Activated CD4-positive, alpha-beta T cell treated with anti-CD3 and anti-CD28 coated beads for 36 hours (primary cell): ENCODE results near the gene PDS5A. TPM values are rescaled to one million over a fixed set of nuclear protein-coding genes. Genes with fewer than 3 reads are reported as not detected.
A peak's percentile ranks its signal among the peaks of the same experiment; 100 is the strongest.
"Not testable (repeated sequence)": the region's sequence is repeated elsewhere in the genome, so short reads cannot be mapped to it uniquely, and the experiment has no call there.

ENCODE experiments used
- ATAC-seq: fragments of 200-7000 bp; cut with Tn5 transposase; one replicate; pipeline ENCODE4 v1.10.0; 2021; ENCODE audit warnings: mild to moderate bottlenecking, moderate library complexity
- CTCF ChIA-PET: fragments of 350-600 bp; sonication (Branson Sonifier 250); formaldehyde crosslinking; loops from one replicate; lab custom pipeline; 2021; ENCODE audit warnings: antibody characterized with exemption; lab: Charles Lee
- POLR2A ChIA-PET: fragments of 350-600 bp; sonication (Branson Sonifier 250); formaldehyde crosslinking; loops from one replicate; lab custom pipeline; 2021; ENCODE audit warnings: antibody characterized with exemption, inconsistent platforms; lab: Charles Lee
- DNase-seq: peaks from one replicate; pipeline ENCODE4 v3.0.0-alpha.2; 2020
- H3K27ac Mint-ChIP-seq: one replicate; pipeline ENCODE4 v1.8.0; 2021; ENCODE audit warnings: mixed read lengths
- H3K27me3 Mint-ChIP-seq: one replicate; pipeline ENCODE4 v1.8.0; 2021; ENCODE audit warnings: mixed read lengths
- H3K36me3 Mint-ChIP-seq: one replicate; pipeline ENCODE4 v1.8.0; 2021; ENCODE audit warnings: low read depth, mixed read lengths
- H3K4me1 Mint-ChIP-seq: one replicate; pipeline ENCODE4 v1.8.0; 2021; ENCODE audit warnings: mixed read lengths
- H3K4me3 Mint-ChIP-seq: one replicate; pipeline ENCODE4 v1.8.0; 2021; ENCODE audit warnings: mild to moderate bottlenecking, moderate library complexity, mixed read lengths
- H3K9me3 Mint-ChIP-seq: one replicate; pipeline ENCODE4 v1.8.0; 2021; ENCODE audit warnings: low read depth, mixed read lengths
- intact Hi-C, 2 experiments: fragments of 100-400 bp; cut with DNase I in 1 of 2; cut with micrococcal nuclease in 1 of 2; formaldehyde crosslinking; loops; one replicate each; pipeline versions ENCODE4 v1.14.2 to v1.15.1; 2022 to 2024; cut with DNase I, micrococcal nuclease
- total RNA-seq, 2 experiments: library from RNA; stranded (reverse); gene quantifications; one replicate each; pipeline ENCODE4 v1.2.3, GENCODE V29; 2021

PDS5A gene
- total RNA-seq, 2 experiments from 2014 or later = 98.5 to 102 TPM

DNA sequence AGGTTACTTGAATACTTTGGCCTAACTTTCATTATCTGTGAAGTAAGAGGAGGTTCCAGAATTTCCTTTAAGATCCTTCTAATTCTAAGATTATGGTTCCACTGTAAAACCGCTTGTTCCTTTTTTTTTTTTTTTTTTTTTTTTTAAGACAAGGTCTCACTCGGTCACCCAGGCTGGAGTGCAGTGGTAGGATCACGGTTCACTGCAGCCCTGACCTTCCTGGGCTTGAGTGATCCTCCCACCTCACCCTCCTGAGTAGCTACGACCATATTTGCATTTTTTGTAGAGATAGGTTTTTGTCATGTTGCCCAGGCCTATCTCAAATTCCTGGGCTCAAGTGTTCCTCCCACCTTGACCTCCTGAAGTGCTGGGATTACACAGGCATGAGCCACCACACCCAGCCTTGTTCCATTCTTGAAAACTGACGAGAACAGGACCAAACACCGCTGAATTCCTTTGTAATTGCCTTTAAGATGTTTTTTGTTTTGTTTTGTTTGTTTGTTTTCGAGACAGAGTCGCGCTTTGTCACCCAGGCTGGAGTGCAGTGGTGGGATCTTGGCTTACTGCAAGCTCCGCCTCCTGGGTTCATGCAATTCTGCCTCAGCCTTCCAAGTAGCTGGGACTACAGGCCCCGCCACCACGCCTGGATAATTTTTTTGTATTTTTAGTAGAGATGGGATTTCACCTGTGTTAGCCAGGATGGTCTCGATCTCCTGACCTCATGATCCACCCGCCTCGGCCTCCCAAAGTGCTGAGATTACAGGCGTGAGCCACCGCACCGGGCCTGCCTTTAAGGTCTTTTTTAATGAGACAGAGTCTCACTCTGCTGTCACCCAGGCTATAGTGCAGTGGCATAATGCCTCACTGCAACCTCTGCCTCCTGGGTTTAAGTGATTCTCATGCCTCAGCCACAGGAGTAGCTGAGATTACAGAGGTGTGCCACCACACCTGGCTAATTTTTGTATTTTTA is 6.8 kb downstream of the PDS5A start:
- Mint-ChIP-seq H3K4me1 (peaks cover 56% of the 10 kb centered on the region), H3K36me3 (peaks cover 50% of the 10 kb centered on the region), H3K9me3 (no peaks in the 10 kb centered on the region), H3K27ac (peak overlapping the region; percentile 63), H3K4me3 (no peak overlapping the region), H3K27me3 (no peaks in the 10 kb centered on the region)
- ATAC-seq (no peak), DNase-seq (no peak)
- ChIA-PET CTCF (interaction anchor here (0.7 to 1.1 kb wide), 2 partner anchors 40 to 45 kb away, joined by 3 read pairs; no protein-coding TSS in a partner anchor), POLR2A (interaction anchor here (0.5 to 0.7 kb wide), 4 partner anchors 31 to 502 kb away, joined by 3 to 6 read pairs (median 4); no protein-coding TSS in a partner anchor)
- intact Hi-C loops = loop anchor here in 1 of 2 experiments (10.0 kb wide), 1 partner anchor 66 kb away; no protein-coding TSS in a partner anchor

- Mint-ChIP-seq H3K36me3 (peaks cover 21% of the 10 kb centered on the region), H3K27ac (no peak overlapping the region), H3K9me3 (no peaks in the 10 kb centered on the region), H3K4me3 (no peak overlapping the region), H3K27me3 (no peaks in the 10 kb centered on the region), H3K4me1 (peaks cover 27% of the 10 kb centered on the region)
- ATAC-seq (no peak), DNase-seq (no peak)
- ChIA-PET POLR2A (interaction anchor here (1.2 kb wide), 1 partner anchor 10 kb away, joined by 3 read pairs; no protein-coding TSS in a partner anchor), CTCF (no interaction called here)
- intact Hi-C loops = no loop called here
Observed at GRCh38 chr4:39963656-39964055, 14.1 kb downstream of the PDS5A start.

DNA sequence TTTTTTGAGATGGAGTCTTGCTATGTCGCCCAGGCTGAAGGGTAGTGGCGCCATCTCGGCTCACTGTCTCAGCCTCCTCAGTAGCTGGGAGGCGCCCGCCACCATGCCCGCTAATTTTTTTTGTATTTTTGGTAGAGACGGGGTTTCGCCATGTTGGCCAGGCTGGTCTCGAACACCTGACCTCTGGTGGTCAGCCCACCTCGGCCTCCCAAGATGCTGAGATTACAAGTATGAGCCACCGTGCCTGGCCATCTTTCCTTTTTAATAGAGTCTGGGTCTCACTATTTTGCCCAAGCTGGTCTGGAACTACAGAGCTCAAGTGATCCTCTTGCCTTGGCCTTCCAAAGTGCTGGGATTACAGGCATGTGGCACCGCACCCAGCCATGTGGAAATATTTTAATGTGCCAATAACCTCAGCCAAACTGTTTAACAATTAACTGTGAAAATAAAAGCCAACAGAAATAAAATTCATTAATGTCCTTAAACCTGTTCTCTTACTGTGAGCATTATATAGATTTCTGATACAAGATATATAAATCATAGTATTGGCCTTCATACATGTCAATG is 16.3 kb downstream of the PDS5A start:
- intact Hi-C loops = no loop called here
- Mint-ChIP-seq H3K9me3 (no peaks in the 10 kb centered on the region), H3K27me3 (no peaks in the 10 kb centered on the region), H3K27ac (no peak overlapping the region), H3K4me1 (peaks cover 27% of the 10 kb centered on the region), H3K4me3 (no peak overlapping the region), H3K36me3 (peaks cover 18% of the 10 kb centered on the region)
- CTCF ChIA-PET = interaction anchor here (1.0 to 1.2 kb wide), 2 partner anchors 9 to 14 kb away, joined by 3 read pairs; no protein-coding TSS in a partner anchor
- POLR2A ChIA-PET = no interaction called here
- DNase-seq (no peak), ATAC-seq (no peak)

DNA sequence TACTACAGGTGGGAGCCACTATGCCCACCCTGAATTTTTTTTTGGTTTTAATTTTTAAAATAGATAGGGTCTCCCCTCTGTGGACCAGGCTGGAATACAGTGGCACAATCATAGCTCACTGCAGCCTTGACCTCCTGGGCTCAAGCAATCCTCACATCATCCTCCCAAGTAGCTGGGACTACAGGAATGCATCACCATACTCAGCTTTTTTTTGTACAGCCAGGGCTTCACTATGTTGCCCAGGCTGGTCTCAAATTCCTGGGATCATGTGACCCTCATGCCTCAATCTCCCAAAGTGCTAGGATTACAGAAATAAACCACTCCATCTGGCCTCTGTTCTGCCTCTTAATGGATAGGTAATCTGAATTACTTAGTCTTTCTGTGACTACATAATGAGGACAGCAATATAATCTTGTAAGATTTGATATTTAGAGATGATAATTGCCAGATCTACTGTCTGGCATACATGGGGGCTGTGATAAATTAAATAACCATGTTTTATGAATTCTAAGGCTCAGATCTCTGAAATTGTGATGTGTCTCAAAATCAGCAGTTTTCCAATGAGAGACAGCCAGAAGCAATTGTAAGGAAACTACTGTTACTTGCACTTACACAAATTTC is 26.7 kb downstream of the PDS5A start:
- intact Hi-C loops = no loop called here
- no peak for ATAC-seq
- Mint-ChIP-seq H3K27ac (no peak overlapping the region), H3K4me1 (peaks cover 57% of the 10 kb centered on the region), H3K36me3 (peaks cover 19% of the 10 kb centered on the region), H3K4me3 (no peak overlapping the region), H3K27me3 (no peaks in the 10 kb centered on the region), H3K9me3 (no peaks in the 10 kb centered on the region)
- CTCF ChIA-PET = no interaction called here
- DNase-seq = no peak
- POLR2A ChIA-PET = interaction anchor here (0.5 kb wide), 1 partner anchor 9 kb away, joined by 4 read pairs; no protein-coding TSS in a partner anchor

DNA sequence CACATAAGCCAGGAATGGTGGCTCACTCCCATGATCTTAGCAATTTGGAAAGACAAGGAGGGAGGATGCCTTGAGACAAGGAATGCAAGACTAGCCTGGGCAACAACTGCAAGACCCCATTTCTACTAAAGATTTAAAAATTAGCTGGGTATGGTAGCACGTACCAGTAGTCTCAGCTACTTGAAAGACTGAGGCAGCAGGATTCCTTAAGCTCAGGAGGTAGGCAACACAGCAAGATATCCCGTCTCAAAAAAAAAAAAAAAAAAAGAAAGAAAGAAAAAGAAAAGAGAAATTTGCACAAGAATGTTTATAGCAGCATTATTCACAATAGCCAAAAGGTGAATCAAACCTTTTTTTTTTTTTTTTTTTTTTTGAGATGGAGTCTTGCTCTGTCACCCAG is 29.7 kb downstream of the PDS5A start:
- no peak overlapping the region for H3K4me3 Mint-ChIP-seq
- H3K4me1 Mint-ChIP-seq = peaks cover 54% of the 10 kb centered on the region
- CTCF ChIA-PET = interaction anchor here (0.6 to 2.3 kb wide), 2 partner anchors 8 to 10 kb away, joined by 3 to 6 read pairs; no protein-coding TSS in a partner anchor
- ATAC-seq (no peak), DNase-seq (no peak)
- no peaks in the 10 kb centered on the region for H3K27me3 Mint-ChIP-seq
- H3K27ac Mint-ChIP-seq = no peak overlapping the region
- intact Hi-C loops = no loop called here
- POLR2A ChIA-PET = no interaction called here
- H3K9me3 Mint-ChIP-seq = no peaks in the 10 kb centered on the region
- H3K36me3 Mint-ChIP-seq = peaks cover 12% of the 10 kb centered on the region

DNA sequence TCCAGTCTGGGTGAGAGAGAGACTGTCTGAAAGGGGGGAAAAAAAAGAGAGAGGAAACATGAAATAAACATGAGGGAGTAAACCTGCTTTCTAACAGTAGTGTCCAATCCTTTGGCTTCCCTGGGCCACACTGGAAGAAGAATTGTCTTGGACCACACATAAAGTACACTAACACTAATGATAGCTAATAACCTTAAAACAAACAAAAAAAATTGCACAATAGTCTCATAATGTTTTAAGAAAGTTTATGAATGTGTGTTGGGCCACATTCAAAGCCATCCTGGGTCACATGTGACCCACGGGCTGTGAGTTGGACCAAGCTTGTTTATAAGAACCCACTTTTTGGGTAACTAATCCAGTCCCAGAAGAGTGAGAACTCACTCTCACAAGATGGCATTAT is 30.3 kb downstream of the PDS5A start:
- DNase-seq (no peak), ATAC-seq (no peak)
- intact Hi-C loops = no loop called here
- Mint-ChIP-seq H3K27me3 (no peaks in the 10 kb centered on the region), H3K36me3 (peaks cover 11% of the 10 kb centered on the region), H3K9me3 (no peaks in the 10 kb centered on the region), H3K4me1 (peaks cover 52% of the 10 kb centered on the region), H3K4me3 (no peak overlapping the region), H3K27ac (no peak overlapping the region)
- CTCF ChIA-PET = interaction anchor here (1.0 to 2.3 kb wide), 2 partner anchors 9 to 120 kb away, joined by 3 to 6 read pairs; no protein-coding TSS in a partner anchor
- POLR2A ChIA-PET = interaction anchor here (0.6 kb wide), 1 partner anchor 18 kb away, joined by 3 read pairs; no protein-coding TSS in a partner anchor

- H3K4me3 Mint-ChIP-seq, ATAC-seq, POLR2A ChIA-PET, intact Hi-C loops, H3K27me3 Mint-ChIP-seq, H3K27ac Mint-ChIP-seq, H3K9me3 Mint-ChIP-seq, DNase-seq: not testable (repeated sequence)
- H3K36me3 Mint-ChIP-seq = peaks cover 12% of the 10 kb centered on the region
- peaks cover 50% of the 10 kb centered on the region for H3K4me1 Mint-ChIP-seq
- CTCF ChIA-PET = interaction anchor here (1.6 kb wide), 1 partner anchor 31 kb away, joined by 3 read pairs; no protein-coding TSS in a partner anchor
Observed at GRCh38 chr4:39944245-39944644, 33.5 kb downstream of the PDS5A start.

DNA sequence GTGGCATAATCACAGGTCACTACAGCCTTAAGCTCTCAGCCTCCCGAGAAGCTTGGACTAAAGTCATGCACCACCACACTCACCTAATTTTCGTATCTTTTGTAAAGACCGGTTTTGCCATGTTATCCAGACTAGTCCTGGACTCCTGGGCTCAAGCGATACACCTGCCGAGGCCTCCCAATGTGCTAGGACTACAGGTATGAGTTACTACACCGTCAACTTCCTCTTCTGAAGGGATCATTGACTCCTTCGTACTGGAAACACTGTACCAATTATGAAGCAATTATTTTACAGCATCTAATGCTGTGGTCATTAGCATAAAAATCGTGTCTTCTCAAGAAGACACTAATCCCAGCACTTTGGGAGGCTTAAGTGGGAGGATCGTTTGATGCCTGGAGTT is 35.2 kb downstream of the PDS5A start:
- DNase-seq (no peak), ATAC-seq (no peak)
- Mint-ChIP-seq H3K4me3 (no peak overlapping the region), H3K27ac (no peak overlapping the region), H3K27me3 (no peaks in the 10 kb centered on the region), H3K9me3 (no peaks in the 10 kb centered on the region), H3K36me3 (peaks cover 10% of the 10 kb centered on the region), H3K4me1 (peaks cover 50% of the 10 kb centered on the region)
- ChIA-PET POLR2A (no interaction called here), CTCF (interaction anchor here (1.7 kb wide), 1 partner anchor 32 kb away, joined by 3 read pairs; no protein-coding TSS in a partner anchor)
- intact Hi-C loops = no loop called here

- Mint-ChIP-seq H3K9me3 (no peaks in the 10 kb centered on the region), H3K4me1 (peaks cover 47% of the 10 kb centered on the region), H3K36me3 (peaks cover 12% of the 10 kb centered on the region), H3K27me3 (no peaks in the 10 kb centered on the region), H3K27ac (peak overlapping the region; percentile 37), H3K4me3 (no peak overlapping the region)
- ChIA-PET POLR2A (no interaction called here), CTCF (interaction anchor here (1.7 kb wide), 1 partner anchor 33 kb away, joined by 3 read pairs; no protein-coding TSS in a partner anchor)
- intact Hi-C loops = no loop called here
- DNase-seq (no peak), ATAC-seq (no peak)
Observed at GRCh38 chr4:39941682-39942217, 36.0 kb downstream of the PDS5A start.

DNA sequence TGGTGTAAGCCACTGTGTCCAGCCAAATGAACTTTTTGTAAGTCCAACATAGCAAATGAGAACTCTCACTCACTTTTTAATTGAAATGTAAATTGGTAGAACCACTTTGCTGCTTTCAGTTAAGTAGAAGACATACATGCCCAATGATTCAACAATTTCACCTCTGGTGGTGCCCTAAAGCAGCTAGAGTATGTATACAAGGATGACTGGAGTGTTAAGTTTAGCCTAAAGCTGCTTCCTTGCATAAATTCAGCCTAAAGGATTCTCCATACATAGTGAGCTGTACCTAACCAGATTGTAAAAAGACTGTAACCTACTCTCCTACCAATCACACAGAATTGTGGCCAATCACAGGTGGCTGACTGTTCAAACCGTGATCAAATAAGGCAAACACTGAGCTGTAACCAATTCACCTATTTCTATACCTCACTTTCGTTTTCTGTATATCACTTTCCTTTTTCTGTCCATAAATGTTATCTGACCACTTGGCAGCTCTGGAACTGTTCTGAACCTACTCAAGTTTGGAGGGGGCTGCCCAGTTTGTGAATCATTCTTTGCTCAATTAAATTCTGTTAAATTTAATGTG is 39.9 kb downstream of the PDS5A start:
- ChIA-PET CTCF (interaction anchor here (0.9 to 1.5 kb wide), 3 partner anchors 9 to 469 kb away, joined by 3 to 6 read pairs (median 3); no protein-coding TSS in a partner anchor), POLR2A (interaction anchor here (0.6 kb wide), 1 partner anchor 14 kb away, joined by 4 read pairs; no protein-coding TSS in a partner anchor)
- H3K27ac Mint-ChIP-seq = peak overlapping the region; percentile 48
- peaks cover 22% of the 10 kb centered on the region for H3K36me3 Mint-ChIP-seq
- H3K4me1 Mint-ChIP-seq = peaks cover 63% of the 10 kb centered on the region
- no peak overlapping the region for H3K4me3 Mint-ChIP-seq
- DNase-seq = peak; percentile 16
- H3K27me3 Mint-ChIP-seq = no peaks in the 10 kb centered on the region
- H3K9me3 Mint-ChIP-seq = no peaks in the 10 kb centered on the region
- intact Hi-C loops = no loop called here
- peak; percentile 65 for ATAC-seq
